ENCODE data around the gene NOP9. TPM values are rescaled to one million over a fixed set of nuclear protein-coding genes. Genes with fewer than 3 reads are reported as not detected.

Gene NOP9
- total RNA-seq, 2 experiments from 2014 or later: 25.9 to 27.5 TPM

GRCh38 chr14:24271834-24272263 is 27.8 kb upstream of the NOP9 start:
- Histone ChIP-seq H3K27me3 (ENCODE audit: control insufficient read depth in 1 of 2, insufficient read depth in 2 of 2, low read length in 2 of 2) (no peaks in the 10 kb centered on the region), H3K27ac (ENCODE audit: low read depth in 1 of 2, low read length in 2 of 2) (peak overlapping the region; percentile 92 to 95), H3K36me3 (ENCODE audit: insufficient read depth, low read length) (peaks cover 28% of the 10 kb centered on the region), H3K4me3 (ENCODE audit: low read length) (peak overlapping the region; percentile 86), H3K9me3 (ENCODE audit: control insufficient read depth in 1 of 2, insufficient read depth in 1 of 2, low read length in 2 of 2) (no peaks in the 10 kb centered on the region), H3K4me1 (ENCODE audit: insufficient read depth, low read length) (peaks cover 43% of the 10 kb centered on the region)
- TF ChIP-seq CTCF (IDR thresholded peaks at IDR 0.05): no peak
- H3K36me3 Mint-ChIP-seq (ENCODE audit: low read depth): peaks cover 34% of the 10 kb centered on the region
- peak overlapping the region; percentile 97 for H3K27ac Mint-ChIP-seq
- H3K4me3 Mint-ChIP-seq: peak overlapping the region; percentile 87
- intact Hi-C loops (cut with DNase I, micrococcal nuclease): loop anchor here (1.0 to 5.0 kb wide), 8 partner anchors 25 to 59 kb away; partner anchors contain the start of genes GMPR2 (in 2 of the 2), NEDD8 (in 2 of the 2), CHMP4A (in 1 of the 2) and LTB4R (in 1 of the 2)
- ChIA-PET CTCF (interaction anchor here (1.0 to 3.6 kb wide), 14 partner anchors 9 to 160 kb away, joined by 3 to 20 read pairs (median 8); partner anchors contain the start of genes CHMP4A, CIDEB, IRF9 and MDP1), POLR2A (interaction anchor here (0.6 to 4.0 kb wide), 24 partner anchors 26 to 951 kb away, joined by 3 to 134 read pairs (median 7); partner anchors contain the start of genes CBLN3, CHMP4A, CIDEB and DCAF11)
- no peaks in the 10 kb centered on the region for H3K27me3 Mint-ChIP-seq
- ATAC-seq (ENCODE audit: poor library complexity): no peak
- peaks cover 43% of the 10 kb centered on the region for H3K4me1 Mint-ChIP-seq (ENCODE audit: low read depth)
- no peaks in the 10 kb centered on the region for H3K9me3 Mint-ChIP-seq
- DNase-seq: no peak

GRCh38 chr14:24272467-24272866 is 27.2 kb upstream of the NOP9 start:
- ChIA-PET CTCF (interaction anchor here (1.1 to 2.9 kb wide), 7 partner anchors 25 to 159 kb away, joined by 4 to 20 read pairs (median 11); partner anchors contain the start of genes IRF9, MDP1, PSME1 and TINF2), POLR2A (interaction anchor here (0.6 to 4.0 kb wide), 9 partner anchors 26 to 952 kb away, joined by 3 to 134 read pairs (median 15); partner anchors contain the start of genes CBLN3, IPO4, IRF9 and KHNYN)
- Mint-ChIP-seq H3K9me3 (no peaks in the 10 kb centered on the region), H3K36me3 (ENCODE audit: low read depth) (peaks cover 28% of the 10 kb centered on the region), H3K4me3 (peak overlapping the region; percentile 87), H3K27ac (peak overlapping the region; percentile 97), H3K27me3 (no peaks in the 10 kb centered on the region), H3K4me1 (ENCODE audit: low read depth) (peaks cover 48% of the 10 kb centered on the region)
- peaks cover 43% of the 10 kb centered on the region for H3K4me1 ChIP-seq (ENCODE audit: insufficient read depth, low read length)
- intact Hi-C loops (cut with DNase I, micrococcal nuclease): loop anchor here (1.0 to 5.0 kb wide), 3 partner anchors 25 to 40 kb away; partner anchors contain the start of genes GMPR2 (in 1 of the 2), LTB4R (in 1 of the 2), LTB4R2 (in 1 of the 2) and NEDD8 (in 1 of the 2)
- H3K27ac ChIP-seq (ENCODE audit: low read depth in 1 of 2, low read length in 2 of 2): peak overlapping the region; percentile 92 to 95
- TF ChIP-seq CTCF (IDR thresholded peaks at IDR 0.05): no peak
- DNase-seq: no peak
- H3K4me3 ChIP-seq (ENCODE audit: low read length): no peak overlapping the region
- no peaks in the 10 kb centered on the region for H3K27me3 ChIP-seq (ENCODE audit: control insufficient read depth in 1 of 2, insufficient read depth in 2 of 2, low read length in 2 of 2)
- no peak for ATAC-seq (ENCODE audit: poor library complexity)
- H3K36me3 ChIP-seq (ENCODE audit: insufficient read depth, low read length): peaks cover 22% of the 10 kb centered on the region
- no peaks in the 10 kb centered on the region for H3K9me3 ChIP-seq (ENCODE audit: control insufficient read depth in 1 of 2, insufficient read depth in 1 of 2, low read length in 2 of 2)

- Histone ChIP-seq H3K4me3 (ENCODE audit: low read length) (no peak overlapping the region), H3K36me3 (ENCODE audit: insufficient read depth, low read length) (peaks cover 12% of the 10 kb centered on the region), H3K4me1 (ENCODE audit: insufficient read depth, low read length) (peaks cover 52% of the 10 kb centered on the region), H3K9me3 (ENCODE audit: control insufficient read depth in 1 of 2, insufficient read depth in 1 of 2, low read length in 2 of 2) (no peaks in the 10 kb centered on the region), H3K27me3 (ENCODE audit: control insufficient read depth in 1 of 2, insufficient read depth in 2 of 2, low read length in 2 of 2) (no peaks in the 10 kb centered on the region), H3K27ac (ENCODE audit: low read depth in 1 of 2, low read length in 2 of 2) (peak overlapping the region; percentile 37 to 54)
- Mint-ChIP-seq H3K4me1 (ENCODE audit: low read depth) (peaks cover 54% of the 10 kb centered on the region), H3K9me3 (no peaks in the 10 kb centered on the region), H3K27me3 (no peaks in the 10 kb centered on the region), H3K27ac (peak overlapping the region; percentile 97), H3K4me3 (peak overlapping the region; percentile 65), H3K36me3 (ENCODE audit: low read depth) (peaks cover 23% of the 10 kb centered on the region)
- ChIA-PET POLR2A (interaction anchor here (0.8 to 1.7 kb wide), 8 partner anchors 26 to 193 kb away, joined by 3 to 19 read pairs (median 3); partner anchors contain the start of genes CBLN3, CHMP4A, CIDEB and DHRS1), CTCF (interaction anchor here (1.0 to 1.5 kb wide), 4 partner anchors 23 to 165 kb away, joined by 3 to 8 read pairs (median 4); partner anchors contain the start of genes CIDEB and TINF2)
- intact Hi-C loops (cut with DNase I, micrococcal nuclease): loop anchor here in 1 of 2 experiments (5.0 kb wide), 2 partner anchors 39 to 41 kb away; partner anchors contain the start of genes GMPR2, LTB4R, LTB4R2 and NEDD8
- TF ChIP-seq CTCF (IDR thresholded peaks at IDR 0.05): no peak
- no peak for DNase-seq
- no peak for ATAC-seq (ENCODE audit: poor library complexity)
These were observed 26.1 kb upstream of the NOP9 start for GRCh38 chr14:24273422-24273998.
